HG02763 (cell line): Measurements from ENCODE around the gene SWSAP1.

Experiments
- ATAC-seq: cut with Tn5 transposase; IDR thresholded peaks from one replicate; pipeline ENCODE4 v1.9.1; 2021; ENCODE audit warnings: mild to moderate bottlenecking, moderate library complexity; ENCODE audit not compliant: unreplicated experiment

The SWSAP1 gene

DNA sequence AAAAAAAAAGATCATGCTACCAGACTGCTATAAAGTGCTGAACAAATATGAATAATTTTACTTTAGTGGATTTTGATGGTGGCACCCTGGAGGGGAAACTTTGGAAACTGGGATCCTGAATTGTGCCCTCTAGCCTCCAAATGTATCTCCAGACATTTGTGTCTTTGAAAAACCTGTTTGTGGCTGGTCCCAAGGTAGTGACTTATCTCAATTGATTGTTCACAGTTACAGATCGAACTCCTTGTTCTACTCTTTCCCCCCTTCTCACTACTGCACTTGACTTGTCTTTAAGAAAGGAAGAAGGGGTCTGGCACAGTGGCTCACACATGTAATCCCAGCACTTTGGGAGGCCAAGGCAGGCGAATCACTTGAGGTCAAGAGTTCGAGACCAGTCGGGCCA lies 34.1 kb downstream of the SWSAP1 start:
- no peak for ATAC-seq

DNA sequence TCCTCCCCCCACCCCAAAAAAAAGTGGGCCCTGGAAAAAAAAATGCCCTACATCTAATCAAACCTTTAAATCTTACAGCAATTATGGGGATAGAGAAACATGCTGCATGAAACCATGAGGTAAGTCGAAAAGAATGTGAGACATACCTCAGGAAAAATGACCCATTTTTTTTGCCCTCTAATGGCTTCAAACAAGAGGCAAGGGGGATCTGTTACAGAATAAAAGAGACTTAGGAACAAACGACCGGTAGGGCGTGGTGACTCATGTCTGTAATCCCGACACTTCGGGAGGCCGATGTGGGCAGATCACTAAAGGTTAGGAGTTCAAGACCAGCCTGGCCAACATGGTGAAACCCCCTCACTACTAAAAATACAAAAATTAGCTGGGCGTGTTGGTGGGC lies 36.2 kb downstream of the SWSAP1 start:
- no peak for ATAC-seq

DNA sequence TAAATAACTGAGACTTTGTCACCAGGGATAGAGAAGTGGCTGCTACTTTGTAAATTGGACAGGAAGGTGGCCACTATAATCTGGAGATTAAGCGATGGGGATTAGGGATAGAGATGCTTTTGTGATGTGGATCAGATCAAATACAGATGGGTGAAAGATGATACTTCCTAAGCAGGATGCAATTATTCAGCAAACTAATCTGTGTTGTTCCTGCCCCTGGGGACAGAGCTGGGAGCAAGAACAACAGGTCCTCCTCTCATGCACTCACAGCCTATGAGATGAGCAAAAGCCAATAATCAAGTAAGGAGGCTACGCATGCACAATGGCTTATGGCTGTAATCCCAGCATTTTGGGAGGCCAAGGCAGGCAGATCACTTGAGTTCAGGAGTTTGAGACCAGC lies 40.1 kb downstream of the SWSAP1 start:
- ATAC-seq, result no peak

- ATAC-seq, result no peak
These were observed 42.0 kb downstream of the SWSAP1 start for GRCh38 chr19:11416346-11417052.

DNA sequence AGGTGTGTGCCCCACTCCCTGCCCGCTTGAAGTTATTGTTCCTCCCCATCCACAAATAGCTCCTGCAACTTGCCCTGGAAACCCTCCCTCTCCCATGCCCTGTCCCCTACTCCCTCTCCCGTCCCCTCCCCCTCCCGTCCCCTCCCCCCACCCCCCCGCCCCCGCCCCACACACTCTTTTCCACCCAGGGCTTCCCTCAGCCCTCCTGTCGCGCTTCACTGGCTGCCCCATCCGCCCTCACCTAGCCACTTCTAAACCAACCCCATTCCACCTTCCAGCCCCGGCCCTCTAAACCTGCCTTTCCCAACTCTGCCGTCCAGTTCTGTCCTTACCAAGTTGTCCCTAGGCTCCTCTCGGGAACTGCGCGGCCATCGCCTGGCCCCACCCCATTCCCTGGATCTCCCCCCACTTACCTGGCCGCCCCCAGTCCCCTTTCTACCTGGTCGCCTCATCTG lies 43.7 kb downstream of the SWSAP1 start:
- ATAC-seq, result no peak

DNA sequence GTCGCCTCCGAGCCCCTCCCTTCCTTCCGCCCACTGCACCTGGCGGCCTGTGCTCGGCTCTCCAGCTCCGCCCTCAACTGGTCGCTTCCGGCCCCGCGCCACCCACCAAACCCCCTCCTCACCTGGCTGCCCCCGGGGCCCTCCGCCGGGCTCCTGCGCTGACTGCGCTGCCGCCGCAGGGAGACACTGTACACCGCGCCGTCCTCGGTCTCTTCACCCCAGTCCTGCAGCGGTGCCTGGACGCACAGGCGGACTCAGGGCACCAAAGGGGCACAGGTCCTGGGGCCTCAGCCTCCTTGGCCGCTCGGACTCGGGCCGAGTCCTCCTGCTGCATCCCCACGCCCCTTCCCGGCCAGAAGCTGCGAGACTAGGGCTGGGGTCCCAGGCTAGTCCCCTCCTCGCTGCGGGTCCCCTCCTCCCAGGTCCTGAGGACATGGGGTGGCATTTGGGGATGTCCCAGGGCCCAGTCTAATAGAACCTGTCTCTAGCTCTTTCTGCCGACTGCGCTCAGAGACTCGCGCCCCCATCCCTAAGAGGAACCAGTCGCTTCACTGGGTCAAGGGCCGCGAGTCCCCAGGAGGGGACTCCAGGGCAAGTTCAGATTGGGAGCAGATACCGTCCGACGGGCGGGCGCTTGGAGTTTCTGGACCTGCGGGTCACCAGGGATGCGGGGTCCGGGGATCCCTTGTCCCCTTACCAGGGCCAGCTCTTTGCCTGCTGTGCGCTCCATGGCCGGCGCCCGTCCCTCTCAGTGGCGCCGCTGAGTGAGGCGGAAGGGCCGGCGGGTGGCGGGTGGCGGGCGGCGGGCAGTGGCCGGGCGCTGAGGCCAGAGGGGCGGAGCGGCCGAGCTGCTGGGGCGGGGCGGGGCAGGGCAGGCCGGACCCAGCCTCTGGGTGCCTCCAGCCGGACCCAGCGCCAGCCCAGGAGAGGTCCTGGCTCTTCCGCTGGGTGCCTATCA lies 44.4 kb downstream of the SWSAP1 start, which contains the start of gene RGL3:
Gene RGL3, minus strand, starts transcription at position 766 of the 958 bp plus-strand sequence. Its CDS starts 36 bp downstream, at position 730.
- ATAC-seq, result no peak

- no peak for ATAC-seq
These were observed 46.2 kb downstream of the SWSAP1 start for GRCh38 chr19:11420429-11421370.

DNA sequence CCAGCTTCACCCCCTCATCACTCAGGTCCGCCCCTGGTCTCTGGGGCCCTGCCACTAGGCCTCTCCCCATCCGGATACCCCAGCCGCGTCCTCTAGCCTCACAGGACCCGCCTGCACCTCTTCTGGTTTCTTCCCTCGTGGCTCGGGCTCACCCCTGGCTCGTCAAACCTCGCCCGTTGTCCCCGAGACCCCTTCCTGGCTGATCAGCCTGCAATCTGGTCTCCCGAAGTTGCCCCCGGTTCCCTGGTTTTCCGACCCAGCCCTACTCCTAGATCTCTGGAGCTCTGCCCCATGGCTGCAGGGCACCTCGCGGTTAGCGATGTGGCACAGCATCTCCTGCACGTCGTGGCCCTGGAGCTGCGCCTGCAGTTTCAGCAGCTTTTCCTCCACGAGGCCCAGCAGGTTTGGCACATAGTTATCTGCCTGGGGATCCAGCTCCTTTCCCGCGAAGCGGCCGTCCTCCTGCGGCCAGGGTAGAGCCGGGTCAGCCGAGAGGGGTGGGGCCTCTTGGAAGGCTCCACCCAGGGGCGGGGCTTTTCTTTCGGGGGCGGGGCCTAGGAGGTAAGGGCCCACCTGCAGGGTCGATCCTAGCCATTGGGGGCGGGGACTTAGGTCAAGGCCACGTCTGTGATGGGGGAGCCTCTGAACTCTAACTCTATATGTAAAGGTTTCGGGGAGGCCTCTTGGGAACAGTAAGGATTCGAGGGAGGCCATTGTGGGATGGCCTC lies 47.1 kb downstream of the SWSAP1 start:
- peak; percentile 21 for ATAC-seq

DNA sequence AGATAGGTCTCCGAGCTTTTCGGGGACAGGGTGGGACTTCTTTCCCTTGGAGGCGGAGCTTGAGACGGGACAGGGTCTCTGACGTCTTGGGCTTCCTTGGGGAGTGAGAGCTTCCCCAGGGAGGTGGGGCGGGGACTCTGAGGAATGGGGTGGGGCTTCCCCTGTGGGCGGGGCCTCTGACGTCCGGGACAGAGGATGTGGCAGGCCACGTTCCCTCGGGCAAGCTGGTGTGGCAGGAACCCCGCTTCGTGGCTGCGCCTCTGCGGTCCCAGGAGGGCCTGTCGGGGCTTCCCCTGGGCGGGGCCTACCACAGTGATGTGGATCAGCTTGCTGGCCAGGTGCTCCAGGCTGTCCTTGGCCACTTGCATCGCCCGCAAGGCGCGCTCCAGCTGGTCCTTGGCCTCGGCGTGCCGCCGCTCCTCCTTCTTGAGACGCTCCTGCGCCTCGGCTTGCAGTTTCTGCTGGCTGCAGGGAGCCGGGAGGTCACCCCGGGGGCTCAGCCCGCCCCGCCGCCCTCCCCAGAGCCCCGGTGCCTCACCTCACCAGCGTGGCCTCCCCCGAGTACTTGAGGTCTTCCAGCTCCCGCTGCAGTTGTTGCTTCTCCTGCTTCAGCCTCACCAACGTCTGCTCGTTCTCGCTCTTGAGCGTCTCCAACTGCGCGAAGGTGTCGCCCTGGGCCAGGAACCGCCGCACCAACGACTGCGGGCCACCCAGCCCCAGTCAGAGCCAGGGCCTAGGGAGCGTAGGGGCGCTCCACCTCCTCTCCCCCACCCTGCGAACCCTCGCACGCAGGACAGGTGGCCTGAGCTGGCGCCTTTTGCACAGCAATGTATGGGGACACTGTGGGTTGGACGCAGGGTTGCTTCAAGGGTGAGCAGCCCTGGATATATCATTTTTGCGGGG lies 47.9 kb downstream of the SWSAP1 start:
- peak; percentile 60 for ATAC-seq

DNA sequence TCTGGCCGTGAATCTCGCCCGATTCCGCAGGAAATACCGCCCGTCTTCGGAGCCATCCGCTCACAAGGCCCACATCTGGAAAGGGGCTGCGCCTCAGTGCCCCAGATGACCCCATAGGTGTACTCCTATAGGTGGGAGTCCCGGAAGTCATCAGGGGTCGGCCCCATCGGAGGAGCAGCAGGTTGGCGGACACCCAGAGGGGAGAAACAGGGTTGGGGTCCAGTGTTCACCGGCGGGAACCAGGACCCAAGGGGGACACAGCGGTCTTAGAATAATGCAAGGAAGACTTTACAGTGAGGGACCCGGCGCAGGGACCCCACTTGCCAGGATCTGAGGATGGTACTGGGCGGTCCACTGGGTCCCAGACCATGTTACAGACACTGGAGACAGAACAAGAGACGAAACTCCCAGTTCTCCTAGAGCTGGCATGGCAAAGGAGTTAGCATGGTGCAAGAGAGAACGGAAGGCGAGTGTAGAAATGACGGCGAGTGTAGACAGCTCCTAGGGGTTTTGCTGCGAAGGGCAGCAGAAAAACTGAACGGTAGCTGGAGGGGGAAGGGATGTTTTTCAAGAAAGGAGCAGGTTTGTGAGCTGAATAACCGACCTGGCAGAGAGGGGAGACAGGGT lies 48.8 kb downstream of the SWSAP1 start:
- ATAC-seq, result no peak

DNA sequence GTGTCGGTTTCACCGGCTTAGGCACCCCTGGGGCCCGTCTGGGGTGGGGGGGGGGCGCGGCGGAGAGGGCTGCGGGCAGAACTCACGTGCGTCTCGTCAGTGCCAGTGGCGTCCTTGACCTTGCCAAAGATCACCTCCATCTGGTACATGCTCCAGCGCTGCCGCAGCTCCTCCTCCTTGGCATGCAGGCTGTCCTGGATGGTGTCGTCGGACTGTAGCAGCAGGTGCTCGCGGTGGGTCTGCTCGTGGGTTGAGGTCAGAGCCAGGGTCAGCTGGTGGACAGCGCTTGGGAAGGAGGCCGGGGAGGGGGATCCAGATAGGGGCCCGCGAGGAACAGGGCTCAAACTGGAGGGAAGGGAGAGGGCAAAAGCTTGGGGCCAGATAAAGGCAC lies 49.3 kb downstream of the SWSAP1 start:
- no peak for ATAC-seq
